ENCODE data around the gene CAPN14. TPM values are rescaled to one million over a fixed set of nuclear protein-coding genes. Genes with fewer than 3 reads are reported as not detected.

CAPN14 gene
- total RNA-seq, 1 experiment from 2014 or later = 0.13 TPM

DNA sequence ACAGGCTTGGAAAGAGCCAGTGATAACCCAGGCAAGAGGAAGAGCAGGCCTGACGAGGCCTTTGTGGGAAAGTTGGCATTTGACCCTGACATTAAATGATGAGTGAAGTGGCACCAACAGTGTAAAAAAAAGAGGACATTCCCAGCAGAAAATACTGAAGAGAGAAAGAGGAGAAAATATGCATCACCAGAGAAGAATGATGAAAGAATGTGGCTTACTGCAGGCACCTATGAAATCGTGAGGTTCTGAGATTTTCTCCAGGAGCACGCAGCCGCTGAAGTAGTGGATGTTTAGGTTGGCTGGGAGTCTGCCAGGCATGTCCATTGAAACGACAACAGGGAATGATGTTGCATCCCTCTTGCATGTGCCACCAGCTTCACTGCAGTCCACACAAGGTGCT is 30.4 kb upstream of the CAPN14 start:
- no TSS peak for BruUV-seq (replicated peaks)
- Histone ChIP-seq H3K27me3 (replicated peaks; ENCODE audit: insufficient read depth, low read depth, low read length, poor library complexity) (no peaks in the 10 kb centered on the region), H3K27ac (ENCODE audit: low read depth, low read length, poor library complexity, severe bottlenecking) (no peak overlapping the region), H3K36me3 (ENCODE audit: insufficient read depth, low read length, poor library complexity, severe bottlenecking) (no peaks in the 10 kb centered on the region), H3K4me1 (ENCODE audit: insufficient read depth, low read length, poor library complexity, severe bottlenecking) (no peaks in the 10 kb centered on the region), H3K9me3 (ENCODE audit: low read depth, low read length, poor library complexity, severe bottlenecking) (no peaks in the 10 kb centered on the region), H3K4me3 (ENCODE audit: low read depth, low read length, poor library complexity, severe bottlenecking) (no peak overlapping the region)
- TF ChIP-seq, protein P1, sequence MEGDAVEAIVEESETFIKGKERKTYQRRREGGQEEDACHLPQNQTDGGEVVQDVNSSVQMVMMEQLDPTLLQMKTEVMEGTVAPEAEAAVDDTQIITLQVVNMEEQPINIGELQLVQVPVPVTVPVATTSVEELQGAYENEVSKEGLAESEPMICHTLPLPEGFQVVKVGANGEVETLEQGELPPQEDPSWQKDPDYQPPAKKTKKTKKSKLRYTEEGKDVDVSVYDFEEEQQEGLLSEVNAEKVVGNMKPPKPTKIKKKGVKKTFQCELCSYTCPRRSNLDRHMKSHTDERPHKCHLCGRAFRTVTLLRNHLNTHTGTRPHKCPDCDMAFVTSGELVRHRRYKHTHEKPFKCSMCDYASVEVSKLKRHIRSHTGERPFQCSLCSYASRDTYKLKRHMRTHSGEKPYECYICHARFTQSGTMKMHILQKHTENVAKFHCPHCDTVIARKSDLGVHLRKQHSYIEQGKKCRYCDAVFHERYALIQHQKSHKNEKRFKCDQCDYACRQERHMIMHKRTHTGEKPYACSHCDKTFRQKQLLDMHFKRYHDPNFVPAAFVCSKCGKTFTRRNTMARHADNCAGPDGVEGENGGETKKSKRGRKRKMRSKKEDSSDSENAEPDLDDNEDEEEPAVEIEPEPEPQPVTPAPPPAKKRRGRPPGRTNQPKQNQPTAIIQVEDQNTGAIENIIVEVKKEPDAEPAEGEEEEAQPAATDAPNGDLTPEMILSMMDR (conservative IDR thresholded peaks at IDR 0.05; ENCODE audit: low read depth, low read length) = no peak
- no peak for TF ChIP-seq EZH2 (IDR thresholded peaks at IDR 0.05; ENCODE audit: borderline replicate concordance, low read depth, low read length, poor library complexity, severe bottlenecking)
- intact Hi-C loops (cut with micrococcal nuclease; ENCODE audit: unreplicated experiment) = no loop called here
- POLR2A ChIA-PET (ENCODE audit: low non-redundant PET) = no interaction called here
- DNase-seq (ENCODE audit: low spot score) = no peak
- CTCF ChIA-PET = no interaction called here

DNA sequence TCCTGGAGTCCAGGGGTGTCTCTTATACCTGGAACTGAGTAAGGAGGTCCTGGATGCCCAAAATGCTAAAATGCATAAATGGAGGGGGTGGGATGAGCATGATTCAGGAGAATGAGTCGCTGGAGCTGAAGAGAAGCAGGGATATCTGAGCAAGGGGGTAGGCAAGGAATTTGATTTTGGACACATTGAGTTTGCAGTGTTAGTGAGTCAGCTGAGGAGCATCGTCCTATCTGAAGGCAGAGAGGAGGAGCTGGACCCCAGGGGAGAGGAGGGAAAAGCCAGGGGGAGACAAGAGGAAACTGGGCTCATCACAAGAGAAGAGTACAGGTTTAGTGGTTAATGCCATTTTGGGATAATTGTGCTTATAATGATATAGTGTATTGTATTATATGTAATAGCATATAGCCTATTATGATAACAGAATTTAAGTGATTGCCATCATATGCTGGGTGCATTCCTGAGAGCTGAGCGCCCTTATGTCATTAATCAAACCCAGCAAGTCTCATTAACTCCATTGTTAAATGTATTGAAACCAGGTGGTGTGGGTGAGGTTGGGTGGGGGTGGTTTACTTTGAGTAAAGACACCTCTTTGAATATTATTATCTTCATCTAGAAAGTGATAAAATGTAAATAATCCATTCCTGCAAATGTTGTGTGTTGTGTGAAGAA is 29.0 kb upstream of the CAPN14 start:
- intact Hi-C loops (cut with micrococcal nuclease; ENCODE audit: unreplicated experiment) = no loop called here
- POLR2A ChIA-PET (ENCODE audit: low non-redundant PET) = no interaction called here
- DNase-seq (ENCODE audit: low spot score) = peak; percentile 15
- H3K4me3 ChIP-seq (ENCODE audit: low read depth, low read length, poor library complexity, severe bottlenecking) = no peak overlapping the region
- no TSS peak for BruUV-seq (replicated peaks)
- H3K36me3 ChIP-seq (ENCODE audit: insufficient read depth, low read length, poor library complexity, severe bottlenecking) = no peaks in the 10 kb centered on the region
- H3K27me3 ChIP-seq (replicated peaks; ENCODE audit: insufficient read depth, low read depth, low read length, poor library complexity) = no peaks in the 10 kb centered on the region
- TF ChIP-seq EZH2 (IDR thresholded peaks at IDR 0.05; ENCODE audit: borderline replicate concordance, low read depth, low read length, poor library complexity, severe bottlenecking) = no peak
- TF ChIP-seq, protein P1 (conservative IDR thresholded peaks at IDR 0.05; ENCODE audit: low read depth, low read length) = no peak
- no peaks in the 10 kb centered on the region for H3K4me1 ChIP-seq (ENCODE audit: insufficient read depth, low read length, poor library complexity, severe bottlenecking)
- no peaks in the 10 kb centered on the region for H3K9me3 ChIP-seq (ENCODE audit: low read depth, low read length, poor library complexity, severe bottlenecking)
- CTCF ChIA-PET = no interaction called here
- H3K27ac ChIP-seq (ENCODE audit: low read depth, low read length, poor library complexity, severe bottlenecking) = no peak overlapping the region

DNA sequence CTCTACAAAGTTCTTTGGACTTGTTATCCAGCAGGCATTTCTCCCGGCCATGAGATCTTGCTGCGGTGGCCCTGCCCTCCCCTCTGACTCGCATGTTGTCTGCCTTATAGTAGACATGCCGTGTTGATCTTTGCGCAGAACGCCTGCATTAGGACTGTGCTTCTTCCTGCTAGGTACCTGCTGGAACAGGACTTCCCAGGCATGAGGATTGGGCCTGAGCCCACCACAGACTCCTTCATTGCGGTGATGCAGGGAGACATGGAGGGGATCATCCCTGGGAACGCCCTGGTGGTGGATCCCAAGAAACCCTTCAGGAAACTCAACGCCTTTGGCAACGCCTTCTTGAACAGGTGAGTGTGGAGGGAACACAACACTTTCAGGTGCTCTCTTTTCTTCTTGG is 26.8 kb upstream of the CAPN14 start:
- BruUV-seq (replicated peaks) = no TSS peak
- no peaks in the 10 kb centered on the region for H3K36me3 ChIP-seq (ENCODE audit: insufficient read depth, low read length, poor library complexity, severe bottlenecking)
- intact Hi-C loops (cut with micrococcal nuclease; ENCODE audit: unreplicated experiment) = no loop called here
- no peak overlapping the region for H3K4me3 ChIP-seq (ENCODE audit: low read depth, low read length, poor library complexity, severe bottlenecking)
- CTCF ChIA-PET = no interaction called here
- no peaks in the 10 kb centered on the region for H3K27me3 ChIP-seq (replicated peaks; ENCODE audit: insufficient read depth, low read depth, low read length, poor library complexity)
- TF ChIP-seq EZH2 (IDR thresholded peaks at IDR 0.05; ENCODE audit: borderline replicate concordance, low read depth, low read length, poor library complexity, severe bottlenecking) = no peak
- TF ChIP-seq, protein P1 (conservative IDR thresholded peaks at IDR 0.05; ENCODE audit: low read depth, low read length) = no peak
- H3K27ac ChIP-seq (ENCODE audit: low read depth, low read length, poor library complexity, severe bottlenecking) = no peak overlapping the region
- POLR2A ChIA-PET (ENCODE audit: low non-redundant PET) = no interaction called here
- no peaks in the 10 kb centered on the region for H3K9me3 ChIP-seq (ENCODE audit: low read depth, low read length, poor library complexity, severe bottlenecking)
- H3K4me1 ChIP-seq (ENCODE audit: insufficient read depth, low read length, poor library complexity, severe bottlenecking) = no peaks in the 10 kb centered on the region
- DNase-seq (ENCODE audit: low spot score) = no peak
